Right renal pelvis (tissue), 4 donors: Measurements from ENCODE around the gene SLC13A3. TPM values are rescaled to one million over a fixed set of nuclear protein-coding genes. Genes with fewer than 3 reads are reported as not detected.

Experiments used
- DNase-seq, 4 donors: peaks; one replicate each; pipeline ENCODE4 v3.0.0-alpha.2; 2013; ENCODE audit warnings: low read depth in 4 of 4, low spot score in 3 of 4, missing footprints in 1 of 4
- polyA plus RNA-seq, 4 donors: library from polyadenylated mRNA; unstranded; fragments of 120-200 nt; gene quantifications; one replicate each; pipeline ENCODE4 v1.2.1, GENCODE V29; 2013; ENCODE audit not compliant: insufficient read length in 4 of 4

The SLC13A3 gene
- polyA plus RNA-seq, 4 donors, result 10.2 to 29.1 (median 16.3) TPM

- DNase-seq, result no peak
Observed at GRCh38 chr20:46637427-46638133, 13.7 kb downstream of the SLC13A3 start.

DNA sequence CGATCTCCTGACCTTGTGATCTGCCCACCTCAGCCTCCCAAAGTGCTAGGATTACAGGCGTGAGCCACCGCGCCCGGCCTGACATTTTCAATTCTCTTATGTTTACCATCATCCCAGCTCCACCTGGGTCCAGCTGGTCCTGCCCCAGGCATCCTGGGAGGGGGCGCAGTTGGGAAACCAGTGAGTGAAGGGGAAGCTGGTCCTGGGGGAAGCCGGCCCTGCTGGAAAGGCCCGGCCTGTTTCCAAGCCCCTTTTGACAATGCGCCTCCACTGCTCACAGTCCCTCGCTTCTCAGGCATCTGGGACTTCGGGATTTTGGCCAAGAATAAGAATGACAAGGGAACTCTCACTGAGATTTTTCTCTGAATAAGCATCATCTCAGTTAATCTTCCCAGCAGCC lies 14.2 kb downstream of the SLC13A3 start:
- no peak for DNase-seq

- no peak for DNase-seq
Observed at GRCh38 chr20:46636514-46636913, 14.7 kb downstream of the SLC13A3 start.

DNA sequence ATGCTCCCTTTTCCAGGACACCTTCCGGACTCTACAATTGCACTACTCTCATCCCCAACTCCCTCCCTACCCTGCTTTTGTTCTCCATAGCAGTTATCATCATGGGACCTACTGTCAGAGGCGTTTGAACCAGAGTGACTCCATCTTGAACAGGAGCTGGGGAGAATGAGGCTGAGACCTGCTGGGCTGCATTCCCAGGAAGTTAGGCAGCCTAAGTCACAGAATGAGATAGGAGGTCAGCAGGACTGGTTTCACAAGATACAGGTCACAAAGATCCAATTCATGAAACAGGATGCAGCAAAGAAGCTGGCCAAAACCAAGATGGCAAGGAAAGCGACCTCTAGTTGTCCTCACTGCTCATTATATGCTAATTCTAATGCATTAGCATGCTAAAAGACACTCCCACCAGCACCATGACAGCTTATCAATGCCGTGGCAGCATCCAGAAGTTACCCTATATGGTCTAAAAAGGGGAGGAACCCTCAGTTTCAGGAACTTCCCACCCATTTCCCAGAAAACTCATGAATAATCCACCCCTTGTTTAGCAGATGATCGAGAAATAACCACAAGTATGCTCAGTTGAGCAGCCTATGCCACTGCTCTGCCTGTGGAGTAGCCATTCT lies 15.6 kb downstream of the SLC13A3 start:
- DNase-seq, result no peak

DNA sequence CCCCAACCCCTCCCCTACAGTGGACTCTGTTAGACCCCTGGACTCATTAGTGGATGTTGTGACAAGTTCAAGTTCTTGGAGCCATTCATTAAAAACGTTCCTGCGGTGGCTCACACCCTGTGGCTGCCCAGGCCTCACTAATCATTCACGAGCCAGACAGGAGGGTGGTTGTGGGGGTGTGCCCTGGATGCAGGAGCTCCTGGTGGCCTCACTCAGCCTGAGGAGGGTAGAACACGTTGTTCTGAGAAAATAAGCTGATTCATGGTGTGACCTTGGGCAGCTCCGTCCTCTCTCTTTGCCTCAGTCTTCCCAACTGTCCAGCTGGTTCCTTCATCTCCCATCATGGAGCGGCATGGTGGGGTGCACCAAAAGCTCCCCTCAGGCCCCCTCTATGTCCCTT lies 16.7 kb downstream of the SLC13A3 start:
- no peak for DNase-seq

DNA sequence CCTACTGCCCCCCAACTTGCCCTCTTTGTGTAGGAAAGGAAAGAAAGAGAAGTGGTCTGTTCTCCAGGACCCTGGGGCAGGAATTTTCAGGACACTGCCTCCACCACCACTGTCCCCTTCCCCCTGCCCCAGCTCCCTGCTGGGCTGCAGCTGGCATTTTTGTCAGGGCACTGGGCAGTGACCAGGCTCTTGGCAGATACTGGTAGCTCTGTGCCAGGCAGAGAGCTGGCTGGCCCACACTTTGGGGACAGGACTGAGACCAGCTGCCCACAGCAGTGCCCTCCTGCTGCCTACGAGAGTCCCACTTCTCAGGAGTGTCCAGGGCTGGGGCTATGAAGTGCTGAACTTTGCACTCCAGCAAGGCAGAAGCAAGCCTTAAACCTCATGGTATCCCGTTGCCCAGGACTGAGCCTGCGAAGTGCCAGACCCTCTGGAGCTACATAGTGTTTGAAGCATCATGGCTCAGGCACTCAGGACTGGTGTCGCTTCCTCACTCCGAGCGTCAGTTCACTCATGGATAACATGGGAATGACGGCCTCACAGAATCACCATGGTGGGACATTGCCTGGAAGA lies 19.3 kb downstream of the SLC13A3 start:
- no peak for DNase-seq

DNA sequence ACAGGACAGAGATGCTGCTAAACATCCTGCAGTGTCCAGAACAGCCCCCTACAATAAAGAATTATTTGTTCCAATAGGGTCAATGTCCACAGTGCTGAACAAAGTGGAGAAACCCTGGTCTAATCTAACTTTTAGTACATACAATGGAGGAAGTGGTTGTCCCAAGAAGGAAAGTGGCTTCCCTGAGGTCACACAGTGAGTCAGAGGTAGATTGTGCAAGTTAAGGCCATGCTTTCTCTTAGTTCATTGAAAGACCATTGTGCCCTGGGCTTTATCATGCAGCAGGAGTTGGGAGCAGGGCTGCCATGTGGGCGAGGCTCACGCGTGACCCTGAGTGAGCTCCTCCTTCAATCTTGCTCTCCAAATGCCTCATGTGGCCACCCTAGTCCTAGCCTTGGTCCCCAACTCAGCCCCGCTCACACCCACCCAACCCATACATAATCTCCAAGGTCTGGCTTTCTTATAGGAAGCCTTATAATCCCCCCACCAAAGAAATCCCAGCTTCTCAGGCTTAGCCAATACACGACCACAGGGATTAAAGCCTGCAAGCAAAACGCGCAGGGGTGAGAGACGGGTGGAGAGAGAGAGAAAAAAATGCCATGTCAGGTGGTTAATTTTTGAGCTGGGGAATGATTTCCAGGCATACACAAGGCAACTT lies 19.9 kb downstream of the SLC13A3 start:
- no peak for DNase-seq

GRCh38 chr20:46630306-46630705 lies 21.0 kb downstream of the SLC13A3 start:
- DNase-seq, result no peak

DNA sequence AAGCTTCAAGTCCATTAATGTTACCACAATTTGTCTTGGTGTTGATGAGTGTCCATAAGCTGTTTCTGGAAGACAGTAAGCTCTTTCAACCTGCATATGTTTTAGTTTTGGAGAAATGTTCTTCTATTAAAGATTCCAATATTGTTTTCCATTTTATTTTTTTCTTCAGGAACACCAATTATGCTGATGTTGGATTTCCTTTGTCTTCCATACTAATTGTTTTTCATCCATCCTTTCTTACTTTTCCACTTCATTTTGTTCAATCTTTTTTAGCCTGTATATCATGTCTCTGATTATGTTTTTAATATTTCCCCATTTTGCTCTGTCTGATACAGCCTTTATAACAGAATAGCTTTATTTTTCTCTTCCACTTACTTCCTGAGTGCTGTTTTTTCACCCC lies 21.9 kb downstream of the SLC13A3 start:
- DNase-seq, result no peak

DNA sequence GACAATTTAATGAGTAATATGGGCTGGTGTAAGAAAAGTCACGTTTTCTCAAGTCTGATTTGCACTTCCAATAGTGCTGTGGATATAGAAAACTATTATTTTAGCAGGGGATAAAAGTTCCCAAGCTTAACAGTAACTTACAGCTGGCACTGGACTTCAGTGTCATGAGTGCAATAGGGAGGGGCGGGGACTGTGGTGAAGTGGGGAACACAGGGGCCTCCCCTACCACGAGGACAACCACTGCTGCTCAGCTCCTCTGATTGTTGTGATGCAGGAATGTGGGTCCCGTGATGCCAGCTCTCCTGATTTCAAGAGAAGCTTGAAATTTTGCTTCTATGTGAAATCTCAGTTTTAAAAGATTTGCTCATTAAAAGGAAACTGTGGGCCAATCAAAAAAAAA lies 24.0 kb downstream of the SLC13A3 start:
- DNase-seq, result no peak

GRCh38 chr20:46626758-46627157 lies 24.5 kb downstream of the SLC13A3 start:
- DNase-seq, result no peak

- no peak for DNase-seq
Observed at GRCh38 chr20:46625875-46626373, 25.3 kb downstream of the SLC13A3 start.

DNA sequence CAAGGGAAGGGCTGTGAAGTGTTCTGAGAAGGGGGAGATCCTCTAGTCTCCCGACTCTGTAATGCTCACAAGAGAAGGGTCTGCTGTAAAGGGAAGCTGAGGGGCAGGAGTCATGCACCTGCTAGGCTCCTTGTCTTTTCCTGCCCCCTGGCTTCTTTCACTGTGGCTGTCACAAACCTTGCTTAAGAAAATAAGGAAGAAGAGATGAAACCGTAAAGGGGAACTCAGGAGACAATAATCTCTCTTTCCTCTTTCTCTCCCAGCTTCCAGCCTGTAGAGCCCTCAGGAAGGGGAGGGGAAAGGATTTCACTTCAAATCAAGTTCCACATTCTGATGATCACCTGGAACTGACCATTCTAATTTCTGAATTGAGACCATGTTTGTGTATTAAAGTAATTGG lies 26.3 kb downstream of the SLC13A3 start:
- DNase-seq, result no peak

- DNase-seq, result no peak
Observed at GRCh38 chr20:46622165-46622564, 29.1 kb downstream of the SLC13A3 start.

DNA sequence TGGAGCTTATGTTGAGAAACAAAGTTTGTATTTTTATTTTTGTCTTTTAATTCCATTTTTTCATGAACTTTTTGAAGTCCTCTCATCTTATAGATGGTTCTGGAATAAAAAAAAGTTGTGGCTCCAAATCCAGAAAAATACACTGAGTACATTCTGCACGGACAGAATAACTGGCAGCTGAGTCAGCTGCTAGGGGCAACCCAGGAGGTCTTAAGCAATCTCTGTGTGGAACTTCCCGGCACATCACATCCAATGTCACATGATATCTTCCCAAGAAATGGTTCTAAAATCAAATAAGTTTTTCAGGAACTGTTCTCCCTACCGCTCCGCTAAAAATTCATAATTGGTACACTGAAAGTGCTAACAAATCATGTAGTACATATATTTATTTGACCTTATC lies 29.8 kb downstream of the SLC13A3 start:
- no peak for DNase-seq

GRCh38 chr20:46619445-46619844 lies 31.8 kb downstream of the SLC13A3 start:
- DNase-seq, result no peak

- DNase-seq, result no peak
Observed at GRCh38 chr20:46618316-46619100, 32.8 kb downstream of the SLC13A3 start.

- DNase-seq, result no peak
Observed at GRCh38 chr20:46614503-46614902, 36.8 kb downstream of the SLC13A3 start.

DNA sequence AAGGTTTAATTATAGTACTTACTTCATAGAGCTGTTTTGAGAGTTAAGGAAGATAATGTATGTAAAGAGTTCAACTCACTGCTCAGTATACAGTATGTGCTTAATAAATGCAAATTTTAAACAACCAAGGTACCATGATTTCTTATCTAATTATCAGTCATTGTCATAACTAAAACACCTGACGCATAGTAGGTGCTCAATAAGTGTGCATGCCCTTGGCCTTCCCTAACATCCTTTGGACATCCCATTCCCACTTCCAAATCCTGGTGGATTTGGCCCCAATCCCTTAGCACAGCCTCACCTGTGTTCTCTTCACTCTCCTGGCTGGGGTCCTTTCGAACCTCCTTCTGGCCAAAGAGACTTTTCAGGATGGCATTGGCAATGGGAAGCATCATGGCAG lies 41.1 kb downstream of the SLC13A3 start:
- no peak for DNase-seq

GRCh38 chr20:46609043-46609442 lies 42.2 kb downstream of the SLC13A3 start:
- no peak for DNase-seq
